Thyroid gland (tissue), 4 donors: ENCODE results near the gene OTUD1.

ENCODE experiments used
- CTCF ChIP-seq, 6 experiments: fragments of 200-600 bp in 3 of 6; fragments of 450-650 bp in 3 of 6; sonication (generic) in 3 of 6; IDR thresholded peaks; one replicate each; pipeline ENCODE4 v1.5.1; 2016 to 2019; ENCODE audit warnings: antibody characterized with exemption in 6 of 6, mild to moderate bottlenecking in 2 of 6, inconsistent platforms in 1 of 6, moderate library complexity in 1 of 6
- POLR2A ChIP-seq, 2 donors: fragments of 450-650 bp; IDR thresholded peaks; one replicate each; pipeline ENCODE4 v1.6.1; 2017; ENCODE audit warnings: antibody characterized with exemption in 2 of 2, mild to moderate bottlenecking in 2 of 2, moderate library complexity in 1 of 2

- TF ChIP-seq POLR2A (IDR thresholded peaks at IDR 0.05) (no peak), CTCF (IDR thresholded peaks at IDR 0.05) (no peak)
Measured at GRCh38 chr10:23414658-23415057, 24.2 kb upstream of the OTUD1 start.
